ENCODE measurements around the gene PKD2L2. TPM values are rescaled to one million over a fixed set of nuclear protein-coding genes. Genes with fewer than 3 reads are reported as not detected.
"Not testable (repeated sequence)": the region's sequence is repeated elsewhere in the genome, so short reads cannot be mapped to it uniquely, and the experiment has no call there.

The PKD2L2 gene
- polyA plus RNA-seq, 2 of the 4 experiments (the other 2 are of a cell fraction): 0.04 to 0.05 TPM

DNA sequence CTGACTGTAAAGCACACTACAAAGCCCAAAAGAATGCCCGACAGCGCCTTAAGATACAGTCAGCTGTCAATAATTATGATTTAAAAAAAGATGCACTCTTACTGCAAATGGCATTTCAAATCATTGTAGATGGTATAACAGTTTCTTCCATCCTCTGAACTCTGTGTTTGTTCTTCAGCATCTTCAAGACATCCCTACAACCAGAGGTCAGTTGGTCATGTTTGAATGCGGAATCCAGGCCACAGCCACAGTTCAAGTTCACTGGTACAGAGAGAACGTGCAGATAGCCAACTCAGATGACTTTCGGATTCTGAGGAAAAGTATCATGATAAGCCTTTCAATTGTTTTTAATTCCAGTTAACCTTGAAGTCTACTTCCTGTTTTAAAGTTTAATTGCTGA, 30.3 kb upstream of the PKD2L2 start:
- TF ChIP-seq HOXB13 (CRISPR knock-in tag; IDR thresholded peaks at IDR 0.05; ENCODE audit: low read depth) (no peak), ZFP36 (IDR thresholded peaks at IDR 0.05; ENCODE audit: borderline replicate concordance, partially characterized antibody) (no peak), SMC3 (IDR thresholded peaks at IDR 0.05) (no peak), RCOR1 (IDR thresholded peaks at IDR 0.05; ENCODE audit: low read depth, low read length) (no peak), POLR2A (IDR thresholded peaks at IDR 0.05; ENCODE audit: low read length) (no peak), JUN (IDR thresholded peaks at IDR 0.05) (no peak), CHD4 (IDR thresholded peaks at IDR 0.05; ENCODE audit: borderline replicate concordance) (no peak), ZC3H11A (IDR thresholded peaks at IDR 0.05) (no peak)
- TF ChIP-seq, protein P1, sequence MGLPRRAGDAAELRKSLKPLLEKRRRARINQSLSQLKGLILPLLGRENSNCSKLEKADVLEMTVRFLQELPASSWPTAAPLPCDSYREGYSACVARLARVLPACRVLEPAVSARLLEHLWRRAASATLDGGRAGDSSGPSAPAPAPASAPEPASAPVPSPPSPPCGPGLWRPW (IDR thresholded peaks at IDR 0.05): no peak
- TF ChIP-seq, protein P2, sequence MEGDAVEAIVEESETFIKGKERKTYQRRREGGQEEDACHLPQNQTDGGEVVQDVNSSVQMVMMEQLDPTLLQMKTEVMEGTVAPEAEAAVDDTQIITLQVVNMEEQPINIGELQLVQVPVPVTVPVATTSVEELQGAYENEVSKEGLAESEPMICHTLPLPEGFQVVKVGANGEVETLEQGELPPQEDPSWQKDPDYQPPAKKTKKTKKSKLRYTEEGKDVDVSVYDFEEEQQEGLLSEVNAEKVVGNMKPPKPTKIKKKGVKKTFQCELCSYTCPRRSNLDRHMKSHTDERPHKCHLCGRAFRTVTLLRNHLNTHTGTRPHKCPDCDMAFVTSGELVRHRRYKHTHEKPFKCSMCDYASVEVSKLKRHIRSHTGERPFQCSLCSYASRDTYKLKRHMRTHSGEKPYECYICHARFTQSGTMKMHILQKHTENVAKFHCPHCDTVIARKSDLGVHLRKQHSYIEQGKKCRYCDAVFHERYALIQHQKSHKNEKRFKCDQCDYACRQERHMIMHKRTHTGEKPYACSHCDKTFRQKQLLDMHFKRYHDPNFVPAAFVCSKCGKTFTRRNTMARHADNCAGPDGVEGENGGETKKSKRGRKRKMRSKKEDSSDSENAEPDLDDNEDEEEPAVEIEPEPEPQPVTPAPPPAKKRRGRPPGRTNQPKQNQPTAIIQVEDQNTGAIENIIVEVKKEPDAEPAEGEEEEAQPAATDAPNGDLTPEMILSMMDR (IDR thresholded peaks at IDR 0.05): no peak
- TF ChIP-seq, protein P3, sequence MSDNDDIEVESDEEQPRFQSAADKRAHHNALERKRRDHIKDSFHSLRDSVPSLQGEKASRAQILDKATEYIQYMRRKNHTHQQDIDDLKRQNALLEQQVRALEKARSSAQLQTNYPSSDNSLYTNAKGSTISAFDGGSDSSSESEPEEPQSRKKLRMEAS (IDR thresholded peaks at IDR 0.05): no peak
- H3K4me3 ChIP-seq: no peak overlapping the region
- H3K4me2 ChIP-seq: no peak overlapping the region
- DNase-seq (ENCODE audit: low read depth in 1 of 2, low spot score in 1 of 2) (no peak), FAIRE-seq (no peak), ATAC-seq (no peak)
- H3K9me3 ChIP-seq: no peaks in the 10 kb centered on the region
- H3K4me1 ChIP-seq: no peaks in the 10 kb centered on the region
- 88% methylated on average over 5 of the region's 5 CpGs for WGBS (ENCODE audit: missing lambda C conversion rate)
- ChIA-PET CTCF (interaction anchor here (0.7 kb wide), 1 partner anchor 19 kb away, joined by 3 read pairs; no protein-coding TSS in a partner anchor), POLR2A (no interaction called here)
- no peak overlapping the region for H3K27ac ChIP-seq

DNA sequence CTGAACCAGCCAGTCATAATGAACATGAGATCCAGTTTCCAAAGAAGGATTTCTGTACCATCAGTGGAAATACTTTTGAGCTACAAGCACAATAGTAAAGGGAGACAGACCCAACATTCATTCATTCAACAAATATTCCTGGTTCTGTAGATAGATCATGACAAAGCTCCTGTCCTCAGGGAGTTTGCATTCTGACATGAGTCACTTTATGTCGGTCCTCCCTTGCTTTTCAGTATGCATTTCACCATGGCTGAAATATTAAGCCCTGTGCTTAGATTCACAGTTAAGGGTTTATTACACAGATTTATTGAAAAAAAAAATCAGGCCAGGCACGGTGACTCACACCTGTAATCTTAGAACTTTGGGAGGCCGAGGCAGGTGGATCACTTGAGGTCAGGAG, 27.0 kb upstream of the PKD2L2 start:
- DNase-seq (ENCODE audit: low read depth in 1 of 2, low spot score in 1 of 2) (no peak), ATAC-seq (no peak), FAIRE-seq (no peak)
- Histone ChIP-seq H3K27ac (no peak overlapping the region), H3K4me3 (no peak overlapping the region), H3K9me3 (no peaks in the 10 kb centered on the region), H3K4me2 (no peak overlapping the region), H3K4me1 (no peaks in the 10 kb centered on the region)
- CTCF ChIA-PET: interaction anchor here (0.9 to 2.0 kb wide), 3 partner anchors 18 to 84 kb away, joined by 3 to 5 read pairs (median 4); no protein-coding TSS in a partner anchor
- WGBS (ENCODE audit: missing lambda C conversion rate): 63% methylated on average over 3 of the region's 3 CpGs
- POLR2A ChIA-PET: no interaction called here
- TF ChIP-seq, protein P4, sequence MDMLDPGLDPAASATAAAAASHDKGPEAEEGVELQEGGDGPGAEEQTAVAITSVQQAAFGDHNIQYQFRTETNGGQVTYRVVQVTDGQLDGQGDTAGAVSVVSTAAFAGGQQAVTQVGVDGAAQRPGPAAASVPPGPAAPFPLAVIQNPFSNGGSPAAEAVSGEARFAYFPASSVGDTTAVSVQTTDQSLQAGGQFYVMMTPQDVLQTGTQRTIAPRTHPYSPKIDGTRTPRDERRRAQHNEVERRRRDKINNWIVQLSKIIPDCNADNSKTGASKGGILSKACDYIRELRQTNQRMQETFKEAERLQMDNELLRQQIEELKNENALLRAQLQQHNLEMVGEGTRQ (IDR thresholded peaks at IDR 0.05): no peak
- TF ChIP-seq JUNB (IDR thresholded peaks at IDR 0.05) (no peak), RCOR1 (IDR thresholded peaks at IDR 0.05; ENCODE audit: low read depth, low read length) (no peak), EHF (CRISPR knock-in tag; IDR thresholded peaks at IDR 0.05) (no peak), MAFK (IDR thresholded peaks at IDR 0.05; ENCODE audit: partially characterized antibody) (no peak), SMC3 (IDR thresholded peaks at IDR 0.05) (no peak), GATA3 (IDR thresholded peaks at IDR 0.05; ENCODE audit: borderline replicate concordance) (no peak), CHD4 (IDR thresholded peaks at IDR 0.05; ENCODE audit: borderline replicate concordance) (no peak), HDAC2 (IDR thresholded peaks at IDR 0.05) (no peak), FOSL2 (IDR thresholded peaks at IDR 0.05) (no peak), FOSL2 (CRISPR knock-in tag; IDR thresholded peaks at IDR 0.05) (no peak), HEYL (CRISPR knock-in tag; IDR thresholded peaks at IDR 0.05) (no peak), FOSB (CRISPR knock-in tag; IDR thresholded peaks at IDR 0.05) (no peak), TFCP2L1 (CRISPR knock-in tag; IDR thresholded peaks at IDR 0.05) (no peak), CBX8 (IDR thresholded peaks at IDR 0.05) (no peak), RNF2 (IDR thresholded peaks at IDR 0.05; ENCODE audit: borderline replicate concordance, low read depth) (no peak)
- TF ChIP-seq, protein P5, sequence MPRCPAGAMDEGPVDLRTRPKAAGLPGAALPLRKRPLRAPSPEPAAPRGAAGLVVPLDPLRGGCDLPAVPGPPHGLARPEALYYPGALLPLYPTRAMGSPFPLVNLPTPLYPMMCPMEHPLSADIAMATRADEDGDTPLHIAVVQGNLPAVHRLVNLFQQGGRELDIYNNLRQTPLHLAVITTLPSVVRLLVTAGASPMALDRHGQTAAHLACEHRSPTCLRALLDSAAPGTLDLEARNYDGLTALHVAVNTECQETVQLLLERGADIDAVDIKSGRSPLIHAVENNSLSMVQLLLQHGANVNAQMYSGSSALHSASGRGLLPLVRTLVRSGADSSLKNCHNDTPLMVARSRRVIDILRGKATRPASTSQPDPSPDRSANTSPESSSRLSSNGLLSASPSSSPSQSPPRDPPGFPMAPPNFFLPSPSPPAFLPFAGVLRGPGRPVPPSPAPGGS (IDR thresholded peaks at IDR 0.05): no peak
- TF ChIP-seq, protein P6, sequence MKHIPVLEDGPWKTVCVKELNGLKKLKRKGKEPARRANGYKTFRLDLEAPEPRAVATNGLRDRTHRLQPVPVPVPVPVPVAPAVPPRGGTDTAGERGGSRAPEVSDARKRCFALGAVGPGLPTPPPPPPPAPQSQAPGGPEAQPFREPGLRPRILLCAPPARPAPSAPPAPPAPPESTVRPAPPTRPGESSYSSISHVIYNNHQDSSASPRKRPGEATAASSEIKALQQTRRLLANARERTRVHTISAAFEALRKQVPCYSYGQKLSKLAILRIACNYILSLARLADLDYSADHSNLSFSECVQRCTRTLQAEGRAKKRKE (CRISPR knock-in tag; IDR thresholded peaks at IDR 0.05; ENCODE audit: low read depth): no peak
- TF ChIP-seq, protein P3 (IDR thresholded peaks at IDR 0.05): no peak
- TF ChIP-seq, protein P7, sequence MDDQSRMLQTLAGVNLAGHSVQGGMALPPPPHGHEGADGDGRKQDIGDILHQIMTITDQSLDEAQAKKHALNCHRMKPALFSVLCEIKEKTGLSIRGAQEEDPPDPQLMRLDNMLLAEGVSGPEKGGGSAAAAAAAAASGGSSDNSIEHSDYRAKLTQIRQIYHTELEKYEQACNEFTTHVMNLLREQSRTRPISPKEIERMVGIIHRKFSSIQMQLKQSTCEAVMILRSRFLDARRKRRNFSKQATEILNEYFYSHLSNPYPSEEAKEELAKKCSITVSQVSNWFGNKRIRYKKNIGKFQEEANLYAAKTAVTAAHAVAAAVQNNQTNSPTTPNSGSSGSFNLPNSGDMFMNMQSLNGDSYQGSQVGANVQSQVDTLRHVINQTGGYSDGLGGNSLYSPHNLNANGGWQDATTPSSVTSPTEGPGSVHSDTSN (IDR thresholded peaks at IDR 0.05): no peak

DNA sequence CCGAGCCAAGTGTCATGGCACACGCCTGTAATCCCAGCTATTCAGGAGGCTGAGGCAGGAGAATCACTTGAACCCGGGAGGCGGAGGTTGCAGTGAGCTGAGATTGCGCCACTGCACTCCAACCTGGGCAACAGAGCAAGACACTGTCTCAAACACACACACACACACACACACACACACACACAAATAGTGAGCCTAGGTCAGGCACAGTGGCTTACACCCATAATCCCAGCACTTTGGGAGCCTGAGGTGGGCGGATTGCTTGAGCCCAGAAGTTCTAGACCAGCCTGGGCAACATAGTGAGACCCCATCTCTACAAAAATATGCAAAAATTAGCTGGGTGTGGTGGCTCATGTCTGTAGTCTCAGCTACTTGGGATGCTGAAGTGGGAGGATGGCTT, 25.6 kb upstream of the PKD2L2 start:
- CTCF ChIA-PET: interaction anchor here (2.0 kb wide), 1 partner anchor 85 kb away, joined by 7 read pairs; no protein-coding TSS in a partner anchor
- H3K4me1 ChIP-seq; H3K27ac ChIP-seq; DNase-seq (ENCODE audit: low read depth in 1 of 2, low spot score in 1 of 2); H3K4me3 ChIP-seq; FAIRE-seq; POLR2A ChIA-PET; ATAC-seq; H3K4me2 ChIP-seq; H3K9me3 ChIP-seq: not testable (repeated sequence)
- WGBS (ENCODE audit: missing lambda C conversion rate): 83% methylated on average over 6 of the region's 6 CpGs

Data from A549 (cell line).